NB4 (cell line): Measurements from ENCODE around the gene ZFYVE27.

ENCODE experiments used
- DNase-seq: peaks from one replicate; pipeline ENCODE4 v3.0.0; 2010; ENCODE audit warnings: low read depth
- H3K4me3 ChIP-seq: one replicate; pipeline ENCODE4 v1.5.1; 2011; ENCODE audit warnings: mild to moderate bottlenecking, low read depth, low read length, moderate library complexity
- MYC ChIP-seq: IDR thresholded peaks from 2 replicates; pipeline ENCODE4 v1.6.1; 2011; ENCODE audit warnings: low read depth, low read length
- POLR2A ChIP-seq: IDR thresholded peaks from 2 replicates; pipeline ENCODE4 v1.6.1; 2011; ENCODE audit warnings: mild to moderate bottlenecking; ENCODE audit not compliant: insufficient read length; ENCODE audit errors: extremely low read depth
- TF ChIP-seq, protein P1 (sequence below): IDR thresholded peaks from 2 replicates; pipeline ENCODE4 v1.6.1; 2011; ENCODE audit warnings: low read depth, low read length
- TF ChIP-seq, protein P2 (sequence below): IDR thresholded peaks from one replicate; pipeline ENCODE4 v1.5.1; 2012; ENCODE audit warnings: low read depth, low read length

ZFYVE27 gene

DNA sequence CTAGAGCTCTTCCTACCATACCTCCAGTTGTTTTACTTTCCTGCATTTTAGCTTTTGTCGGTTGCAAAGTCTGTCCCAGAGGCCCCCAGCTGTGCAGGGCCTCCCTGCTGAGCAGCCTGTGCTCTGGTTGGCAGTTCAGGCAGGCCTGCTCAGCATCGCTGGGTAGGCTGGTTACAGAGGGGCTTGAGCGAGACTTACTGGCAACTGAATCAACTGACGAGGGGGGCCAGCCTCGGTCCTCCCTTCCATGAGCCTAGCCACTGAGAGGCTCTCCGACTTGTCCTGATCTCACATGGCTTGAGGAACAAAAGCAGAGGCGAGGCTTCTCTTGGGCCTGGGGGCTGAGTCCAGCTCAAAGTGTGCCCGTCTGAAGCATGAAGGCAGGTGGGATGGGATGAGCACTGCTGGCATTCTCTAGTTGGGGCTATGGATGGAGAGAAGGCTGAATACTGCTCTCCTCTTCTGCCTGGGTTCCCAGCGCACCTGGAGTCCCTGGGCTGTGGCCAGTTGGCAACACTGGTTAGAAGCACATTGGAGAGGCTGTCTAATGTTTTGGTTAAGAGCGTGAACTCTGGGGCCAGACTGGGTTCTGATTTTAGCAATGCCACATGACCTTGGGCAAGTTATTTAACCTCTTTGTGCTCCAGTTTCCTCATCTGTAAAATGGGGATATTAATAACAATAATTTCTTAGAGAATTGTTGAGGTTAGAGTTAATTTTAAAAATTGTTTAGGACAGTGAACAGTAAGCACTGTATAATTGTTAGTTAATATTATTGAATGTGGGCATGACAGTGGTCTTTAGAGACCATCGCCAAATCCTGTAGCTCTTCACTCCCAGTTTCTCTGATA is 41.7 kb downstream of the ZFYVE27 start:
- H3K4me3 ChIP-seq, result no peak overlapping the region
- TF ChIP-seq POLR2A (no peak), MYC (no peak)
- TF ChIP-seq, protein P1, sequence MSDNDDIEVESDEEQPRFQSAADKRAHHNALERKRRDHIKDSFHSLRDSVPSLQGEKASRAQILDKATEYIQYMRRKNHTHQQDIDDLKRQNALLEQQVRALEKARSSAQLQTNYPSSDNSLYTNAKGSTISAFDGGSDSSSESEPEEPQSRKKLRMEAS, result no peak
- TF ChIP-seq, protein P2, sequence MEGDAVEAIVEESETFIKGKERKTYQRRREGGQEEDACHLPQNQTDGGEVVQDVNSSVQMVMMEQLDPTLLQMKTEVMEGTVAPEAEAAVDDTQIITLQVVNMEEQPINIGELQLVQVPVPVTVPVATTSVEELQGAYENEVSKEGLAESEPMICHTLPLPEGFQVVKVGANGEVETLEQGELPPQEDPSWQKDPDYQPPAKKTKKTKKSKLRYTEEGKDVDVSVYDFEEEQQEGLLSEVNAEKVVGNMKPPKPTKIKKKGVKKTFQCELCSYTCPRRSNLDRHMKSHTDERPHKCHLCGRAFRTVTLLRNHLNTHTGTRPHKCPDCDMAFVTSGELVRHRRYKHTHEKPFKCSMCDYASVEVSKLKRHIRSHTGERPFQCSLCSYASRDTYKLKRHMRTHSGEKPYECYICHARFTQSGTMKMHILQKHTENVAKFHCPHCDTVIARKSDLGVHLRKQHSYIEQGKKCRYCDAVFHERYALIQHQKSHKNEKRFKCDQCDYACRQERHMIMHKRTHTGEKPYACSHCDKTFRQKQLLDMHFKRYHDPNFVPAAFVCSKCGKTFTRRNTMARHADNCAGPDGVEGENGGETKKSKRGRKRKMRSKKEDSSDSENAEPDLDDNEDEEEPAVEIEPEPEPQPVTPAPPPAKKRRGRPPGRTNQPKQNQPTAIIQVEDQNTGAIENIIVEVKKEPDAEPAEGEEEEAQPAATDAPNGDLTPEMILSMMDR, result no peak
- peak; percentile 39 for DNase-seq

DNA sequence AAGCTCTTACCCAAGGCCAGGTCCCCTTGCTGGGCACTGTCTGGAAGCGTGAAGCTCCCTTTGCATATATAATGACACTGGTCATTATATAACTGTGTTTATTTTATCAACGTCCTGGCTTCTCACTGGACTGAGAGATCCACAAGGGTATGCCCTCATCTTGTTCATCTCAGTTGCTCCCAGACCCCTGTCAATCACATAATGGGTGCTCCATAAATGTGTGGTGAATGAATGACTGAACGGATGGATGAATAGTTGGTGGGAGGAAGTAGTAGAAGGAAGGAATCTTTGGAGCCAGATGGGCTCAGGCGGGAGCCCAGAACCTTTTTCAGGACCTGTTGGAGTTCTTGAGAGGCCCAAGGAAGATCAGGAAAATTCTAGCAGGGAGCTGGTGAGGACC is 42.6 kb downstream of the ZFYVE27 start:
- H3K4me3 ChIP-seq, result no peak overlapping the region
- DNase-seq, result no peak
- TF ChIP-seq, protein P2, result no peak
- no peak for TF ChIP-seq POLR2A
- TF ChIP-seq, protein P1, result no peak
- no peak for TF ChIP-seq MYC

DNA sequence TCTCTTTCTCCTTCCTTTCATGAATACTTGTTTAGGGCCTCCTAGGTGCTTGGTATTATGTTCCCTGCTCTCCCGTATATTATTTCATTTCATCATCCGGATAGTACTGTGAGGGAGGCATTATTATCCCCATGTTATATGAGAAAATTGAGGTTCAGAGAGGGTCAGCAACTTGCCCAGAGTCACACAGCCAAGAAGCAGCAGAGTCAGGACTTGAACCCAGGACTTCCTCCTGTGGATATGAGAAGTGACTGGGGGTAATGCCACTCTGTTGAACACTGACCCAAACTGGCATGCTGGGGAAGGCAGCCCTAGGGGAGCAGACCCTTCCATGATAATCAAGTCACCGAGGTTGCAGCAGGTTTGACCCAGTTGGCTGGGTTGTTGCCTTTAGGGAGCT is 43.0 kb downstream of the ZFYVE27 start:
- TF ChIP-seq POLR2A (no peak), MYC (no peak)
- TF ChIP-seq, protein P1, result no peak
- TF ChIP-seq, protein P2, result no peak
- no peak overlapping the region for H3K4me3 ChIP-seq
- no peak for DNase-seq

DNA sequence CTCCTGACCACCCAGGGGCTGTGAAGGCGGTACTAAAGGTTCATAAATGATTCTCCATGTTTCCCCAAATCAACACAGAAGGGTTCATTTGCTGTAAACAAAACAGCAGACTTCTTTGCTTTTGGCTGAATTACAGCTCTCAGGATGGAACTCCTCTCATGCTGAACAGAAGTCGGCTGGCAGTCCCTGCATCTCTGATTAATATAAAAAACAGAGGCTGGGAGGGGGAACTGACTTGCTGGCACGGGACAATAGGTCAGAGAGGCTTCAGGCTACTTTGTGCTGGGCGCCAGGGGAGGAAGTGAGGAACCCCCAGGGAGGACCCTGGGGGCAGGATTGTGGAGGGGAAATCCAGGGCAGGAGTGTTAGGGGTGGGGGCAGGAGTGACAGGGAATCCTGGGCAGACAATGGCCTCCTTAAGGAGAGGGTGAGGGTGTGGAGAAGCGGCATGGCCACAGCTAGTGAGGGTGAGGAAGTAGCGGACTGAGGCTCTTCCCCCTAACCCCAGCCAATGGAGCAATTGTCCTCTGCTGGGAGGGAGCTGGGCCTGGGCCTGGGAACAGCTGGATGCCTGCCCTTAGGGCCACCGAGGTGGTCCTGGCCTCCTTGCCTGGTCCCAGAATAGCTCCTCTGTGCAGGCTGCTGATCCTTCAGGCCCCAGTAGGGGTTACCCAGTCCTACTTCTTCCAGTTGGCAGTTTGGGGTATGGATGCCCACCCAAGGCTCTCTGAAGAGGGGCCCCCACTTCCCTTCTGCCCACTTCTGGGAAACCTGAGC is 44.1 kb downstream of the ZFYVE27 start:
- TF ChIP-seq, protein P1, result no peak
- no peak for TF ChIP-seq POLR2A
- TF ChIP-seq MYC, result no peak
- TF ChIP-seq, protein P2, result no peak
- no peak overlapping the region for H3K4me3 ChIP-seq
- DNase-seq, result peak; percentile 38

DNA sequence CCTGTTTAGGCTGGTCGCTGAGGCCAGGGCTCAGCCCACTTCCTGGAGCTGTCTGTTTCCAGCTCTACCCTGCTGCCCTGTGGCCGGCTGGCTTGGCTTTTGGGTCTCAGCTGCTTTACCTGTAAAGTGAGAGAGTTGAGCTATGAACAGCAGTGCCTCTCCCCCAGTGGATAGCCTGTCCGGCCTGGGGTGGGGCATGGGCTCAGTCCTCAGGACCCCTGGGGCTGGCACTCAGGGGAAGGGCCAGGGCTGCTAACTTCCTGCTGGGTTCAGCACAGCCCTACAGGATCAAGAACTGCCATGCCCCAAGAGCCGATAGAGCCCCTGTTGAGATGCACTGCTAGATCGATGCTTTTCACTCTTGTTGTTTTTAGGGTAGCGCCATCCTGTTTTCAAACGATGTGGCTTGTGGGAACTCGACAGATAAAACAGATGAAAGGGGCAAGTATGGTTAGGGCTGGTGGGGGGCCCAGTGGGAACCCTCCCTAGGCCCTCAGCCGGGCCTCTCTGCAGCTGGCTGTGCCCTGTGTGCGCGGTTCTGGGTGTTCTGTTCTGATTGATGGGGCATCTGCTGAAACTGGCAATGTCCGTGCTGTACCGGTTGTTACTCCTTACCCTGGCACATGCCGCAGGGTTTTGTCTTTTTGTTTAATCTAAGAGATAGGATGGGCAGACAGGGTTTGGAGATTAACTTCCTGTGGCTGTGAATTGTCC is 44.8 kb downstream of the ZFYVE27 start:
- H3K4me3 ChIP-seq, result no peak overlapping the region
- no peak for DNase-seq
- no peak for TF ChIP-seq MYC
- no peak for TF ChIP-seq POLR2A
- TF ChIP-seq, protein P2, result no peak
- TF ChIP-seq, protein P1, result no peak
